ENCODE measurements around the gene TRPC3. TPM values are rescaled to one million over a fixed set of nuclear protein-coding genes. Genes with fewer than 3 reads are reported as not detected.

Gene TRPC3
- total and polyA plus RNA-seq, 12 donors = 0.07 to 2.1 (median 0.13) TPM; not detected in 1

- intact Hi-C loops (cut with DNase I) = no loop called here
These were observed 22.0 kb upstream of the TRPC3 start for GRCh38 chr4:121973816-121974215.

DNA sequence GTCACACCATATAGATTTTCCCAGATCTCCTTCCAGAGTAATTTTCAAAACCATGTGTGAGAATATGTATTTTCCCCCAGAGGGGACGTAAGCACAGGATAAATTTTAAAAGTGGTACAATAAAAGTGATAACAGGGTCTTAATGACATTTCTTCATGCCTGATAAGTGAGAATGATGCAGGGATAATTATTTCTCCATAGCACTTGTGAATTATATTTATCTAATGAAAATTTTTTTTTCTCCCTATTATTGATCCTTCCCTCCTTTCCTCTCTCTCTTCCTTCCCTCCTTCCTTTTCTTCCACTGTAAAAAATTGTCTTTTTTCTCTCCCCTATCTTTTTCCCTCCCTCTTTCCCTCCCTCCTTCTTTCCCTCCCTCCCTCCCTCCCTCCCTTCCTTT is 17.0 kb upstream of the TRPC3 start:
- no peak for DNase-seq
- WGBS, 4 donors = 63 to 79% (median 69%) methylated on average over 1 of the region's 1 CpG
- Histone ChIP-seq H3K4me1 (replicated peaks in 1 of 2) (no peaks in the 10 kb centered on the region), H3K9me3 (replicated peaks in 1 of 3) (no peaks in the 10 kb centered on the region), H3K27me3 (no peaks in the 10 kb centered on the region), H3K36me3 (replicated peaks in 1 of 2) (no peaks in the 10 kb centered on the region), H3K27ac (no peak overlapping the region), H3K4me3 (no peak overlapping the region)
- TF ChIP-seq CTCF (IDR thresholded peaks at IDR 0.05) (no peak), POLR2A (IDR thresholded peaks at IDR 0.05) (no peak)
- intact Hi-C loops (cut with DNase I) = no loop called here

More at GRCh38 chr4:121973816-121974215, 22.0 kb upstream of the TRPC3 start:
- no peak overlapping the region for H3K27ac ChIP-seq
- DNase-seq = no peak
- no peaks in the 10 kb centered on the region for H3K27me3 ChIP-seq
- H3K4me3 ChIP-seq = no peak overlapping the region
- WGBS, 4 donors = 57 to 69% (median 63%) methylated on average over 4 of the region's 4 CpGs
- H3K9me3 ChIP-seq (replicated peaks in 1 of 3) = no peaks in the 10 kb centered on the region
- TF ChIP-seq CTCF (IDR thresholded peaks at IDR 0.05) (no peak), POLR2A (IDR thresholded peaks at IDR 0.05) (no peak)
- no peaks in the 10 kb centered on the region for H3K4me1 ChIP-seq (replicated peaks in 1 of 2)
- H3K36me3 ChIP-seq (replicated peaks in 1 of 2) = no peaks in the 10 kb centered on the region

- Histone ChIP-seq H3K27me3 (no peaks in the 10 kb centered on the region), H3K36me3 (replicated peaks in 1 of 2) (no peaks in the 10 kb centered on the region), H3K4me3 (no peak overlapping the region), H3K4me1 (replicated peaks in 1 of 2) (no peaks in the 10 kb centered on the region), H3K9me3 (replicated peaks in 1 of 3) (no peaks in the 10 kb centered on the region), H3K27ac (no peak overlapping the region)
- intact Hi-C loops (cut with DNase I) = no loop called here
- no peak for DNase-seq
- 94 to 100% (median 96%) methylated on average over 1 of the region's 1 CpG for WGBS, 4 donors
- TF ChIP-seq POLR2A (IDR thresholded peaks at IDR 0.05) (no peak), CTCF (IDR thresholded peaks at IDR 0.05) (no peak)
These were observed 13.1 kb upstream of the TRPC3 start for GRCh38 chr4:121964958-121965357.

- TF ChIP-seq POLR2A (IDR thresholded peaks at IDR 0.05) = no peak
- TF ChIP-seq CTCF (IDR thresholded peaks at IDR 0.05) = no peak
- intact Hi-C loops (cut with DNase I) = no loop called here
- no peak for DNase-seq
- no peaks in the 10 kb centered on the region for H3K36me3 ChIP-seq (replicated peaks in 1 of 2)
- no peaks in the 10 kb centered on the region for H3K4me1 ChIP-seq (replicated peaks in 1 of 2)
- H3K4me3 ChIP-seq = no peak overlapping the region
- no peak overlapping the region for H3K27ac ChIP-seq
- no peaks in the 10 kb centered on the region for H3K9me3 ChIP-seq (replicated peaks in 1 of 3)
- 64 to 88% (median 77%) methylated on average over 1 of the region's 1 CpG for WGBS, 4 donors
- no peaks in the 10 kb centered on the region for H3K27me3 ChIP-seq
These were observed 9.0 kb upstream of the TRPC3 start for GRCh38 chr4:121960818-121961217.
